K562 (cell line): ENCODE measurements around the gene MUC3A. TPM values are rescaled to one million over a fixed set of nuclear protein-coding genes. Genes with fewer than 3 reads are reported as not detected.

Experiments used
- ATF3 ChIP-seq, 2 experiments: fragments of 450-650 bp in 1 of 2; sonication (generic) in 1 of 2; formaldehyde crosslinking in 1 of 2; IDR thresholded peaks in 1 of 2; conservative IDR thresholded peaks in 1 of 2; 2 replicates each; pipeline versions ENCODE4 v1.6.1 to v1.8.1; 2016 to 2023; ENCODE audit warnings: mild to moderate bottlenecking in 2 of 2, moderate library complexity in 2 of 2, inconsistent platforms in 1 of 2, missing genetic modification reagents in 1 of 2
- HOMEZ ChIP-seq: fragments of 250-450 bp; sonication (Bioruptor Pico); IDR thresholded peaks from 2 replicates; pipeline ENCODE4 v1.4.0; 2020; ENCODE audit warnings: mild to moderate bottlenecking, moderate library complexity
- KLF10 ChIP-seq: fragments of 250-450 bp; sonication (Bioruptor Pico); IDR thresholded peaks from 2 replicates; pipeline ENCODE4 v1.6.1; 2021; ENCODE audit warnings: matching md5 sums
- MTA2 ChIP-seq: fragments of 450-650 bp; IDR thresholded peaks from 2 replicates; pipeline ENCODE4 v1.6.1; 2016; ENCODE audit warnings: low read depth
- NCOA4 ChIP-seq: fragments of 450-650 bp; IDR thresholded peaks from 2 replicates; pipeline ENCODE4 v1.6.1; 2018; ENCODE audit warnings: mild to moderate bottlenecking; ENCODE audit not compliant: partially characterized antibody
- NFIX ChIP-seq: fragments of 250-450 bp; sonication (Bioruptor Pico); IDR thresholded peaks from 2 replicates; pipeline ENCODE4 v1.4.0; 2020; ENCODE audit warnings: low read depth, mild to moderate bottlenecking, moderate library complexity
- RB1 ChIP-seq: fragments of 450-650 bp; IDR thresholded peaks from 2 replicates; pipeline ENCODE4 v1.6.1; 2017; ENCODE audit warnings: low read depth, mild to moderate bottlenecking
- RBM25 ChIP-seq: fragments of 200-400 bp; formaldehyde crosslinking; IDR thresholded peaks from 2 replicates; pipeline ENCODE4 v1.6.1; 2018; ENCODE audit warnings: low read length, low read depth, moderate library complexity; ENCODE audit not compliant: severe bottlenecking
- SMAD2 ChIP-seq: fragments of 150-350 bp; IDR thresholded peaks from 2 replicates; pipeline ENCODE4 v1.6.1; 2014; ENCODE audit warnings: low read depth, mild to moderate bottlenecking, low read length
- WHSC1 ChIP-seq: IDR thresholded peaks from one replicate; pipeline ENCODE4 v1.6.1; 2012; ENCODE audit warnings: low read length, control low read depth, inconsistent platforms
- XRCC3 ChIP-seq: fragments of 450-650 bp; IDR thresholded peaks from 2 replicates; pipeline ENCODE4 v1.6.1; 2017; ENCODE audit warnings: mild to moderate bottlenecking, moderate library complexity
- ZFX ChIP-seq: sonication (generic); formaldehyde crosslinking; IDR thresholded peaks from 2 replicates; pipeline ENCODE4 v1.8.0; 2022; ENCODE audit warnings: mild to moderate bottlenecking, missing genetic modification reagents, moderate library complexity
- ZNF282 ChIP-seq: sonication (generic); formaldehyde crosslinking; IDR thresholded peaks from 2 replicates; pipeline ENCODE4 v1.8.1; 2023; ENCODE audit warnings: missing genetic modification reagents
- ZNF407 ChIP-seq: fragments of 450-650 bp; IDR thresholded peaks from 2 replicates; pipeline ENCODE4 v1.6.1; 2016; ENCODE audit warnings: low read depth
- ZNF589 ChIP-seq: fragments of 200-800 bp; sonication (Bioruptor generic); IDR thresholded peaks from 2 replicates; pipeline ENCODE4 v1.6.1; 2016; ENCODE audit warnings: low read depth, missing genetic modification characterization, missing compliant biosample characterization
- polyA plus RNA-seq, 8 experiments: library from polyadenylated mRNA; depleted of rRNA in 4 of 8; stranded (reverse) in 5 of 8; unstranded in 3 of 8; fragments of >200 nt; fragmentation: Nextera tagmentation in 2 of 8; fragmentation: Illumina TruSeq in 1 of 8; extraction: Ambion mirVana in 2 of 8; extraction: Trizol in 1 of 8; gene quantifications; 2 replicates each; pipeline versions ENCODE4 v1.2.1 to v1.2.3, GENCODE V29; 2011 to 2014; ENCODE audit warnings: inconsistent platforms in 1 of 8, missing spikeins in 1 of 8
- total RNA-seq, 7 experiments: library from RNA; depleted of rRNA in 6 of 7; stranded (reverse); fragments of >200 nt in 6 of 7; fragmentation: Illumina TruSeq in 2 of 7; extraction: Trizol in 2 of 7; gene quantifications; 2 replicates each; pipeline versions ENCODE4 v1.2.1 to v1.2.3, GENCODE V29; 2011 to 2021; ENCODE audit warnings: low replicate concordance in 1 of 7
- TF ChIP-seq, protein P1 (sequence below): fragments of 450-650 bp; conservative IDR thresholded peaks from 2 replicates; pipeline ENCODE4 v1.6.1; 2016; ENCODE audit warnings: missing genetic modification characterization, low read depth, mild to moderate bottlenecking, missing compliant biosample characterization, moderate library complexity

Gene MUC3A
- total and polyA plus RNA-seq, 9 of the 15 experiments (the other 6 are each of a cell fraction or from before 2014, with no cell fraction given) = 0.06 to 2.2 (median 0.20) TPM; not detected in 1

- TF ChIP-seq ZNF407 (no peak), KLF10 (CRISPR knock-in tag) (no peak), RB1 (no peak), HOMEZ (CRISPR knock-in tag) (no peak), NCOA4 (no peak), SMAD2 (no peak), XRCC3 (no peak), ATF3 (IDR thresholded peaks at IDR 0.05) (no peak), ATF3 (CRISPR knock-in tag; conservative IDR thresholded peaks at IDR 0.05) (no peak), RBM25 (no peak), ZNF282 (CRISPR knock-in tag) (no peak), ZFX (CRISPR knock-in tag) (no peak), WHSC1 (no peak), MTA2 (no peak), ZNF589 (no peak), NFIX (no peak)
- TF ChIP-seq, protein P1, sequence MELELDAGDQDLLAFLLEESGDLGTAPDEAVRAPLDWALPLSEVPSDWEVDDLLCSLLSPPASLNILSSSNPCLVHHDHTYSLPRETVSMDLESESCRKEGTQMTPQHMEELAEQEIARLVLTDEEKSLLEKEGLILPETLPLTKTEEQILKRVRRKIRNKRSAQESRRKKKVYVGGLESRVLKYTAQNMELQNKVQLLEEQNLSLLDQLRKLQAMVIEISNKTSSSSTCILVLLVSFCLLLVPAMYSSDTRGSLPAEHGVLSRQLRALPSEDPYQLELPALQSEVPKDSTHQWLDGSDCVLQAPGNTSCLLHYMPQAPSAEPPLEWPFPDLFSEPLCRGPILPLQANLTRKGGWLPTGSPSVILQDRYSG (tag) = no peak
Measured at GRCh38 chr7:100975371-100975821, 26.1 kb downstream of the MUC3A start (continued).
